Lung microvascular endothelial cell (primary cell): ENCODE measurements around the gene MINDY3. TPM values are rescaled to one million over a fixed set of nuclear protein-coding genes. Genes with fewer than 3 reads are reported as not detected.
"Not testable (repeated sequence)": the region's sequence is repeated elsewhere in the genome, so short reads cannot be mapped to it uniquely, and the experiment has no call there.

Experiments used
- DNase-seq, 2 donors: peaks; one replicate each; pipeline versions ENCODE4 v3.0.0 to v3.0.0-alpha.2; 2010; ENCODE audit warnings: low read depth in 2 of 2
- total RNA-seq: library from RNA; depleted of rRNA; stranded (reverse); fragments of >200 nt; gene quantifications from 2 replicates; pipeline ENCODE4 v1.2.1, GENCODE V29; 2014

The MINDY3 gene
- total RNA-seq, 1 donor from 2014 or later, result 23.2 TPM

DNA sequence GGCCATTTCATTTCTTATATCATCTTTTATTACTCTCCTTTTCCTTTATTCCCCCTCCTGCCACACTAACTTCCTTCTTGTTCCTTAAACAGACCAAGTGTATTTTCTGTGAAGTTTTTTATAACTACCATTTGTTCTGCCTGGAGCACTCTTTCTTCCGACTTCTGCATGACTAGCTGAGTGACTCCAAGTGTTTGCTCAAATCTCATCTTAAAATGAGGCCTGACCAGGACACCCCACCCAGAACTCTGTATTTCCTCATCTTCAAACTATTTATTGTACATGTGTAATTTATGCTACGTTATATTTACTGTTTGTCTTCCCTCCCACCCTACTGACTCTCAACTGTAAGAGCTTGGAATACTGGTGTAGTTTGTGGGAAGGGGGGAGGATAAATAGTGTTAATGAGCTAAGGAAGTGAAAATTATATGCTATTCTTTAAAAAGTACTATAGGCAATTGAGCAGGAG is 3.2 kb downstream of the MINDY3 start:
- DNase-seq, result no peak

DNA sequence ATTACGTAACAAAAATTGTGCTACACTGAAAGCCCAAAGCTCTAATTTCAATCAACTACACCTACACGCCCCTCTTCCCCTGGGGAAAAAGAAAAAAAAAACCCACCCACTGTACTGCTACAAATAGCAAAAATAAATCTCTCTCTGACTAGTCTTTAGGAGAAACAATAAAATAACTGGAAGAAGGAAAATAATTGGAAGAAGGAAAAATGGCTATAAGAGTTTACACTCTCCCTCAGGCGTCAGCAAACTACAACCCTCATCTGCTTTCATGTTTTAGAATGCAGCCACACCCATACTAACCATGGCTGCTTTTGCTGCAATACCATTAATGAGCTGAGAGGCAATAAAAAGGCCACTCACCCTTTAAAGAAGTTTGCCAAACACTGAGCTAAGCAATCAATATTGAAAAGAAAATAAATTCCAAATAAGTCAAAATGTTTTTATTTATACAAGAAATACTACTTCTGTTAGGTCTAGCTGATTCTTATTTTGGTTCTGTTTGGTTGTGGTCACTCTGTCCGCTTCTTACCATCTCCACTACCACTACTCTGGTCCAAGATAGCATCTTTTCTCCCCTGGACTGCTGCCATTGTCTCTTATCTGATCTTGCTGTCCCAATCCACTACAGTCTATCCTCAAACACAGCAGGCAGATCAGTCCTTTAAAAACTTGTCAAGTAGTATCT is 3.8 kb downstream of the MINDY3 start:
- DNase-seq, result no peak

DNA sequence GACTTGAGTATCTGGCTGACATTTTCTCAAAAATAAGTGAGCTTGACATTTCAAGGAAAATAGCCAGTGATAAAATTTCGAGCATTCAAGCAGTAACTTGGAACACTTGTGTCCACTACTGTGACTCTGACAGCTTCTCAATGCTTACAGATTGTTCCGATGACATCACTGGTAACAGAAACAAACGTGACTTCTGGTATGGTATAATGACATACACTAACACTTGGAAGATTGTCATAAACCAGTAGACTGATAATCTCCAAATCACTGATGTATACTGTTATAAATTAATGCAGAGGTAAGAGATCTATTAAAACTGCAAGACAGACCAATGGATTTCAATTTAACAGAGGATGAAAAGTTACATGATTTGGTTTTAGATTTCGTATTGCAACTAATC is 6.5 kb downstream of the MINDY3 start:
- no peak for DNase-seq

DNA sequence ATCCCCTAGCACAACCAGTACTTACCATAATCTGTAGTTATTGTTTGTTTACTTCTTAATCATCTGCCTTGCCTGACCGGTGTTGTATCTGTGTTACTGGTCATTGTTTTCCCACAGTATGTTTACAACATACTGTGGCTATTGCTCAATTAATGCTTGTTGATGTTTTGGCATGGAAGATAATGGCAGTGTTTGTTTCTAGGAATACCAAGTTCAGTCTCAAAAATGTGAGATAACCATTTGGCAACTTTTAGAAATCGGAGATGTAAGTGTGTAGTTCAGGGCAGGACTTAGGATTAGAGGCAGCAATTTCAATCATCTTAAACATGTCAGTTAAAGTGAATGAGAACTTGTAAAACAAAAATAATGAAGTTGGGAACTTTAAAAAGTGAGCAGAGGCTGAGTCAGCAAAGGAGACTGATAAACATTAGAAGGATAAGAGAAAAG is 8.2 kb downstream of the MINDY3 start:
- DNase-seq, result no peak

DNA sequence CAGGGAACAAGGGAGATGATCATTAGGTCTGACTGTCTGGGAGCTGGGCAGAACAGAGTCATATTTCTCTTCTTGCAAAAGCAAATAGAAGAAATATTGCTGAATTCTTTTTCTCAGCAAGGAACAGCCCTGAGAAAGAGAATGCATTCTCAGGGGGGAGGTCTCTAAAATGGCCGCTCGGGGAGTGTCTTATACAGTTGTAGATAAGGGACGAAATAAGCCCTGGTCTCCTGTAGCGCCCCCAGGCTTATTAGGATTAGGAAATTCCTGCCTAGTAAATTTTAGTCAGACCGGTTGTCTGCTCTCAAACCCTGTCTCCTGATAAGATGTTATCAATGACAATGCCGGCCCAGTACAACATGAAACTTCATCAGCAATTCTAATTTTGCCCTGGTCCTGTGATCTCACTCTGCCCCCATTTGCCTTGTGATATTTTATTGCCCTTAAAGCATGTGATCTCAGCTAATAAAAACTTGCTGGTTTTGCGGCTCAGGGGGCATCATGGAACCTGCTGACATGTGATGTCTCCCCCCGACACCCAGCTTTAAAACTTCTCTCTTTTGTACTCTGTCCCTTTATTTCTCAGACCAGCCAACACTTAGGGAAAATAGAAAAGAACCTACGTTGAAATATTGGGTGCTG is 9.8 kb downstream of the MINDY3 start:
- DNase-seq, result not testable (repeated sequence)

DNA sequence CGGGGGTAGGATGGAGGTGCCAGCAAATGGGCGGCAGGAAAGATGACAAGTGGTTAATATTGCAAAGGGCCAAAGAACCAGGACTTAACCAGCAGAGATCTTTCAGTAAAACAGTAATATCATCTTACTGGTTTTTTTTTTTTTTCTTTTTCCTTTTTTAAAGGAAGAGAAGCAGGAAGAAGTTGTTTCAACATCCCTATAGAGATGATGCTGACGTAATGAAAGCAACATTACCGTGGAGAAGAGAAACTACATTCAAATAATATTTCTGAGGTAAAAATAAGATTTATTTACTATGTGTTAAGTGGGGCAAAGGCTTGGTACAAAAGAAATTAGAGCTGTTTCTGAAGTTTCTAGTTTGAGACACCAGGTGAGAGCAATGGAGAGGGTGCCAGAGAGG is 11.0 kb downstream of the MINDY3 start:
- no peak for DNase-seq

DNA sequence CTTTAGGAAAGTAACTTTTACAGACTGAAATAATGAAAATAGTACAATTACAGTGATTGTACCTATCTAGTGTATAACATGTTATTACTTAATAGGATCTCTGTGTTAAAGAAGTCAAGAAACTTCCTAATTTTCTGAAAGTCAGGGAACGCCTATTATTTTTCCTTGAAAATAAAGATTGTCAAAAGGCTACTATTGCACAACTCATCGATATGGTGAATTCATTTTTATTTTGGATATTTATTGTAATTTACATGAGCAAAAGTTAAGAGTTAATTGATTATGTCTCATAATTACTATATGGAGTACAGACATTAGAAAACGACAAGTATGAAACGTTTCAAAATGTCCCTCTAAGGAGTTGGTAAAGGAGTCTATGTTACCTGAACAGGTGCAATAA is 12.8 kb downstream of the MINDY3 start:
- DNase-seq, result no peak

DNA sequence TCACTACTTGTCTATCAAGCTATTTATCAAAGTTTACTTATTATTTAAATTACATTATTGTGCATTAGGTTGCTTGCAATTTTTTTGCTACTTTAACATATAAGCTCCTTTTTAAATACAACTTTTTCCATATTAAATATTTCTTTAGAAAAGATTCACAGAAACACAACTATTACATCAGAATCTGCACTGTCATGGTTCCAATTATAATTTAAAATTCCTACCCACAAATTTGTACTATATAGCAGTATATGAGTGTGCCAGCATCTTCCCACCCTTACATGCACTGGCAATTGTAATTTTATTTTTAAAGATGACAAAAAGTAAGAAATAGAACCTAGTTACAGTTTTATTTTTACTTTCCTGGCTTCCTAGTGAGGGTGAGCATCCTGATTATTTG is 15.8 kb downstream of the MINDY3 start:
- DNase-seq, result no peak

DNA sequence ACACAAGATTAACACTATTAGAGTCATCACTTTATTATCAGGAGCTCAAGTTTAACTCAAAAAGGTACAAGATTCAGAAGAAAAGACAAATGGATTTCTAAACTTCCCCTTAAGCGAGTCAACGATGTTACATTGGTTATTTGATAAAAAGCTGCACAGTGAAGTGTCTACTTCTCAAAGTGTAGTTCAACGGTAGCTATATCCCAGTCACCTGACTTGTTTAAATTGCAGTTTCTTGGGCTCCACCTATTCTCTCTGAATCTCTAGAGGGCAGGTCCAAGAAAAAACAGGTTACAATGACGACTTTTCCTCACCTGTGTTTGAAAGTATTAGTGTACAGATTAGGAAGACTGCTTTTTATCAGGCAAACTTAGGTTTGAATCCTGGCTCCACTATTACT is 16.6 kb downstream of the MINDY3 start:
- no peak for DNase-seq

DNA sequence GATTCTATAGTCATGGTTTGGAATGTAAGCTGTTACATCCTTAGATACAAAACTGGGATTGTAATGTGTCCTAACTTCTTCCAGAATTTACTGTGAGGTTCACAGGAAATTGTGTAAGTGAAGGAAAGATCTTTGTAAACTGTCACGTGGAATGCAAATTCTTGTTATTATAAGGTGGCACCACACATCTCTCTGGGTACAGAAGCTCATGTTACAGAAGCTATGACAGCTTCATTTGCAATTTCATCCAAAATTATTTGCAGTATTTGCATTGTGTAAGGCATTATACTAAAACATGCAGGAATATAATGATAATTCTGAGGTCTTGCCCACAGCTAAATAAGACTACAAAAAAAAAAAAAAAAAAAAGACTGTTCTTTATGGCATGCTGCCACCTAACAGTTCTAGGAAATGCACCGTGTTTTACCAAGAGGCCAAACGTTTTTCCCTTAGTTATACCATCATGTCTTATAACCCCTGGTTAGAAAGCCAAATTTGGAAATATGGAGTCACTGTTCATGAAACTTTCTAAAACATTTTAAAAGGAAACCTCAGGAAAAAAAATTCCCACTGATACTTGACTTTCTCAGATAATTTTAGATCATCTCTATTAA is 17.6 kb downstream of the MINDY3 start:
- peak in 1 of 2 donors; percentile 26 for DNase-seq

DNA sequence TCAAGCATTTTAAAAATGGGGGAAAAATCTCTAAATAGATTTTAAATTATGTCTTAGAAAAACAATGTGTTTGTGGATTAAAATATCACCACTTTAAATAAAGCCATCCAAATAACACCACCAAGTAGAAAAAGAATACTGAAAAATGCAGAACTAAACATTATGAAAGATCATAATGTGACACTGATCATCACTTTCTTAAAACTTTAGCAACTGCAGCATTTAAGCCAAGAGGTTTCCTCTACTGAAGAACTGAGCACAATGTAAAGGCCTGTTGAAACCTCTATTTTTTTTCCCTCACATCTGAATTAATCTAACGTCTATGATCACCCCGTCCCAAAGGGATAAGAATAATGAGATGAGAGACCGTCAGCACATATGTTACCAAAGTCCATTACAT is 18.6 kb downstream of the MINDY3 start:
- no peak for DNase-seq

DNA sequence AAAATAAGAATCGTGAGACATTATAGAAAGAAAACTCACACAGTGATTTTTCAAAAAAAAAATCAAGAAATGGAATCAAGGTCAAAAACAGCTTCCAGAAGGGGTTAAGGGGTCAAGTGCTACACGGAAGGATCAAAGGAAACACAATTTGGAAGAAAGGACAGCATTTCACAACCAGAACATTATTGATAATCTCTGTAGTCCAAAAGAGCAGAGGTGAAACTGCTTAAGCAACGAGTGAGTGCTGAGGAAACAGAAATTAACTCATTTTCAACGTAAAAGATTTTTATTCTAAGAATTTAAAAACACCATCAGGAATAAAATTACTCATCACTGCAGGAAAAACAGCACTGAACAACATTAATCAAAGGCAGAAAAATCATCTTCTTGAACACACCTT is 23.5 kb downstream of the MINDY3 start:
- no peak for DNase-seq

DNA sequence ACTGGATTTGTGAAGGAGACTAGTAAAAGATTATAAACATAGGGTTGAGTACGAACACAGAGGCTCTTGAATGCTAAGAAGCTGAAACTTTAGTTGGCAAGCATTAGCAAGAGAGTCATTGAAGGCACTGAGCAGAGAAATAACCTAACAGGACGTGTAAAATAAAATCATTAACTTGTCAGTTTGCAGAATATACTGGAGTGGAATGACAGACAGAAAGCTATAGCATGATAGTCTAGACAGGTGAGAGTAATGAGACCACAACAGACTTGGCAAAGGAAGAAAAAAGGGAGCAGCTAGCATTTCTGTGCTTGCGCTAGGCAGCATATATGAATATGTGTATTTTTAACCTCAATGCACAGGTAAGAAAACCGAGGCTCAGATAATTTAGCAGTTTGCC is 30.8 kb downstream of the MINDY3 start:
- DNase-seq, result no peak

DNA sequence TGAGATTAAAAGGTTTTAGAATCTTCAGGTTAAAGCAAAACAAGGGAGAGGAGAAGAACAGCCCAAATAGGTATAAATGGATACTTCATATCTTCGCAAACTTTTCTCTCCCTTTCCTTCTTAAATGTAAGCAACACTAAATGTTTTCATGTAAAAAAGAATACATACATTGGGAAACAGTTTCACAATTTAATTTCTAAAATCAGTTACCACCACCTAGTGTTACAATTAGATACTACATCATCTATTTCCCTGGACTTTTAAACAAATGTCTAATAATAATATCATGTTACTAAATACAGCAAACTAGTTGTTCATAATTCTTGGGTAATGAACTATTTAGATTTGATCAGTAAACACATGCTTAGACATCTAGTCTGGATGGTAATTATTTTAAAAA is 35.8 kb downstream of the MINDY3 start:
- peak; percentile 29 to 54 for DNase-seq

DNA sequence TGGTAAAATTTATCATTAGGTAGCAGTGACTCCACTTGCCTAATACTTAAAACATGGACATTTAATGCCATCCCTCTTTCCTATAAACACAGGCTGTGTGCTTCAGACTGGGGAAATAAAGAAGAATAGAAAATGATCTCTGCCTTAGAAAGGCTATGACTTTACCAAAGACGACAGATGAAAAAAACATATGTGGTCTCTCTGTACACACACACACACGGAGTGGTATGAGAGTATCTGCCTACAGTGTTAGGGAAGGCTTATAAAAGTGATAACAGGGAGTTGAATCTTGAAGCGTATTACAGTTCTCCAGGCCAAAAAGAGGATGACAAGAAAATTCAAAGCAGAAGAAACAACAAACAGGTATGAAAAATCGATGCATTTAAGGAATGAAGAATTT is 38.2 kb downstream of the MINDY3 start:
- no peak for DNase-seq

DNA sequence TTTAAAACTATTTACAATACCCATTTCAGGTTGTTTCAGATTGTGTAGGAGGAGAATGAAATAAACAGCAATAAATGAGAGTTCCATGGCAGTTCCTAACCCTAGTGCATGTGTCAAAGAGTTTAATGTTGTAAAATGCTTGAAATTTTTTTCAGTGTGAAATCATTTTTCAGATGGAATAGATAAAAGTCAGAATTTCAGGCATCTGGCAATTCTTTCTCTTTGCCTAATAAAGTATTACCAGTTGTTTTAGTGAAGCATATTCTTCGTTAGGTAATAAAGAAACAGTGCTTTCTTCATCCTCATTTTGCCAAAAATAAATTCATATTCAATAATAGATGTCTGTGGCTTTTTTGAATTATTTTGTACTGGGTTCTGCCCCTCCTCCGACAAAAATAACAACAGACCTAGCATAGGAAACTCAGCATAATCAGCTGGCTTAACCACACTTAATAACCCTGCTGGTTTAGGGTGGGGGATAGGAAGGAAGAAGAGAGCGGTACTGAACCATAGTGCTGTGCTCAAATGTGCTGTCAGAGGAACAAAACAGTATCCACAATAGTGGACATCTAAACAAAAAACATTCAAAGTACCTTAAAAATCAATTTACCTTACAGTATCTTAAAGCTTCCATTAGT is 39.1 kb downstream of the MINDY3 start:
- peak in 1 of 2 donors; percentile 58 for DNase-seq

DNA sequence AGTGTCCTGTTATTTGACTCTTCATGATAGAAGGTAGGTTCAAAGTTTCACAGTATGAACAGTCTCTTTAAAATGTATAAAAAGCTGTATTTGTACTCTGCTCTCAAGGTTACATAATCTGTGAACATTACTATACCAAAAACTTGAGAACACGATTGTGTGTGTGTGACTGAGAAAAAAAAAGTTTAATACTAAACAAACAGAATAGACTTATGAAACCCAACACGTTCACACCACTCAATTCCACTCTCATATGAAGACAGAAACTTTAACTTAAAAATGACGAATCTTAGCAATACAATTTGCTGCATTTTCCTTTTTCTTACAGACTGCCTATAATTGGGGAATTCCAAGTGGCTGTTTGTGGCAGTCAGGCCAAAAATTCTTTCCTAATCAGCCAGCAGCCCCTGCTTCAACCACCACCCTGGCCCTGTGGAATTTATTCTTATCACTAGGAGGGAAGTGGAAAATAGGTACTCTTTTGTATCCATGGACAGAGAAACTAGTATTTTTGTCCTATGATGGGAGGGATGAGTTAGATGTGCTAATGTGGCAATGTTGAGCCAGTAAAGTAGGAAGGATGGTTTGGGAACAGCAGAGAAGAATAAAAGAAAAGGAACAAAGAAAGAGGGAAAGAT is 42.8 kb downstream of the MINDY3 start:
- DNase-seq, result peak in 1 of 2 donors; percentile 52

DNA sequence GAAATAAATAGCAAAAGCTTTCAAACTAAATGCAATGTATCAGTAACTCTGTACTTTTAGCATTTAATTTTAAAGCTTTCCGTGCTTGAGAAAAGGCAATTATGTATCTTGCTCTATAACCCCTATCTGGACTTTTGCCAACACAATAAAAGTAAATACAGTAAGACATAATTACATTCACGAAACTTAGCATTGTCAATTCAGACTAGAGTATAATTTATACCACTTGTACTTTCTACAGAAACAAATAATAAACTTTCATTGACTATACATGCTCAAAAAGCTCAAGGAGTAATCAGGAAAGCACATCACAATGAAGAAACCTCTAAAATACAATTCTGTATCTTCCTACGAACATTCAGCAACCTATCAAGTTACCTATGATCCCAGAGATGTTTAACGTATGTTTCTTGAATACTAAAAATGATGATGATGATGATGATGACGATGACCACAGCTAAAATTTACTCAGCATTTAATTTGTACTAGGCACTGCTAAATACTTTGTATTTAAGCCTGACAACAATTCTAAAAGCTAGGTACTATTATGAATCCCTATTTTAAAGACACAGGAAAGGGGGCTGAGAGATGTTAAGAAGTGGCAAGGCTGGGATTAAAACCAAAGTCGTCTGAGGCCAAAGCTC is 44.9 kb downstream of the MINDY3 start:
- DNase-seq, result peak in 1 of 2 donors; percentile 35

DNA sequence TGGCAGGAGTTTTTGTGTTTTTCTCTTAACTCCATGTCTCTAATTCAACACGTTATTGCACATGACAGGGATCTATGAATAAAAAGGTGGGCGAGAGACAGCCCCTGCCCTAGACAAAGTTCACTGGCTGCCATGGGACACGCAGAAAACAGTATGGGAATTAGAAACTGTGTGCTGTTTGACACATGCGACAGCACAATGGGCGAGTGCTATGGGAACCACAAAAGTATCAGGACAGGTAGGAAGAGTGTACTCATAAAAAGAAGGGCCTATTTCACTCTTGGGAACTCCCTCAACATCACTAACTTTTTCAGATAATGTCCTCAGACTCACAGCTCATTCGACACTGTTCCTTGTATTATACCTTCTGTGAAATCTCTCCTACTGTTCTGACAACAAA is 45.7 kb downstream of the MINDY3 start:
- peak in 1 of 2 donors; percentile 35 for DNase-seq

DNA sequence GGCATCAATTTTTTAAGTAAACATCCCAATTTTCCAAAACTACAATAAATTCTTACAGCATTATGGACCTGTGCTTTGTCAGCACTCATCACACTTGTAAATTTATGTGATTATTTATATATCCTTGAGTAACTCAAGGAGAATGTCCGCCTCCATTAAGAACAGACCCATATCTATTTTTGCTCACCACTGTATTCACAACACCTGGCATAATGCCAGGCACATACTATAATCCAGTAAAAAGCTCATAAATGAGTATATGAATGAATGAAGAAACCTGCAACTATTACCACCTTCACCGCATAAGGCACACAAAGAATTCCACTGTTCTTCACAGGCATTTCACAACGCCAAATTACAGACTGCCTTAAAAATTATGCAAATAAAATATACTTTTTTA is 46.9 kb downstream of the MINDY3 start:
- peak; percentile 44 to 56 for DNase-seq

DNA sequence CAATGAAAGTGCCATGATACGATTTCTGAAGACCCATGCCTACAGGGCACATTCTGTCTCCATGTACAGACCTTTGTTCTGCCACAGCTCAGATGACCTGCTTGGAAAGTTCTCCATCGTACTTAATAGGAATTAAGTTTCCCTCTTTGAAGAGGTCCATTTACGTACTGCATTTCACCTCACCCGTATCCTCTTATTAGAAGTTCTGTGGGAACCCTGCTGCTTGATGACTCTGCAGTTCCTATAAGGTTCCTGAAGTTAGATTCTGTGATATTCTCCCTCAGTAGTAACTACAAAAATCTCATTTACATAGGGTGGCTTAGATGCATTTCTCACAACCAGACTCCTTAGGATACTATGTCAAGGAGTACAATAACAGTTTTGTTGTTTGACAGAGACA is 50.9 kb downstream of the MINDY3 start:
- DNase-seq, result no peak
